IMR-90 (cell line): ENCODE measurements around the gene NR1H2. TPM values are rescaled to one million over a fixed set of nuclear protein-coding genes. Genes with fewer than 3 reads are reported as not detected.

Experiments used
- MAFK ChIP-seq: IDR thresholded peaks from 2 replicates; pipeline ENCODE4 v1.6.1; 2012; ENCODE audit warnings: low read depth, low read length, improper control_type of control experiment
- NFE2L2 ChIP-seq: fragments of 150-350 bp; IDR thresholded peaks from 2 replicates; pipeline ENCODE4 v1.6.1; 2016; ENCODE audit warnings: low read depth, mild to moderate bottlenecking, low read length
- polyA plus RNA-seq, 3 experiments: library from polyadenylated mRNA; depleted of rRNA; stranded (reverse); fragments of >200 nt; gene quantifications; 2 replicates each; pipeline ENCODE4 v1.2.3, GENCODE V29; 2012; ENCODE audit warnings: low replicate concordance in 1 of 3
- total RNA-seq: library from RNA; depleted of rRNA; stranded (reverse); fragments of >200 nt; gene quantifications from 2 replicates; pipeline ENCODE4 v1.2.3, GENCODE V29; 2012

NR1H2 gene
- total and polyA plus RNA-seq, 2 of the 4 experiments (the other 2 are of a cell fraction) = 37.8 to 48.4 TPM

GRCh38 chr19:50365434-50366306 lies 10.6 kb upstream of the NR1H2 start, which contains the start of gene NAPSA (continued):
- TF ChIP-seq NFE2L2 = no peak
- no peak for TF ChIP-seq MAFK
